GM18951 (cell line): ENCODE data around the gene CNTNAP5.

ENCODE experiments used
- POLR2A ChIP-seq: IDR thresholded peaks from 4 replicates; pipeline ENCODE4 v1.6.1; 2011; ENCODE audit warnings: mild to moderate bottlenecking; ENCODE audit not compliant: insufficient read length, insufficient read depth; ENCODE audit errors: extremely low read depth
- in situ Hi-C: fragments of 300-500 bp; cut with MboI; formaldehyde crosslinking; loops from one replicate; pipeline ENCODE4 v1.12.0; 2022; ENCODE audit warnings: low sequenced_read_pairs, mixed read lengths, inconsistent platforms; ENCODE audit not compliant: unreplicated experiment

CNTNAP5 gene

DNA sequence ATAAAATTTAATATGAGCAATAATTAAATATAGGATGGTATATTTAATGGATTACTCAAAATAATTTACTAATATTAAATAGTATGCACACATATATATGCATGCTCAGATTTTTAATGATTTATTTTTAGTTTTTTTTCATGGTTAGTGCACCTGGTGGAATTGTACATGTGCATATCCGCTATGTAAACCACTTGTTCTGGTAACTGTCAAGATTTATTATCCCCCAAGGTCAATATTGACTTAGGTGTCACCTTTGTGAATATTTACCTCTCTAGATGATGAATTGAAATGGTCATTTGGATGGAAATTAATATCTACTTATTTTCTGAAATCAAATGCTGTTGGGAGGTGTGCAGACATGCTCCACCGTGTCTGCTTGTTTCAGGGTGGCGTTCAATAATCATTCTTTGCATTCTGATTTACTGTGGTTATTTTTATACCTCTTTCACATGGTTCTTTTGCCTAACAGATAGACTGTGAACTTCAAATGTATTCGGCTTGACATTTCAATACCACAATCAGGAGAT is 14.7 kb downstream of the CNTNAP5 start:
- in situ Hi-C loops = no loop called here
- TF ChIP-seq POLR2A = no peak

DNA sequence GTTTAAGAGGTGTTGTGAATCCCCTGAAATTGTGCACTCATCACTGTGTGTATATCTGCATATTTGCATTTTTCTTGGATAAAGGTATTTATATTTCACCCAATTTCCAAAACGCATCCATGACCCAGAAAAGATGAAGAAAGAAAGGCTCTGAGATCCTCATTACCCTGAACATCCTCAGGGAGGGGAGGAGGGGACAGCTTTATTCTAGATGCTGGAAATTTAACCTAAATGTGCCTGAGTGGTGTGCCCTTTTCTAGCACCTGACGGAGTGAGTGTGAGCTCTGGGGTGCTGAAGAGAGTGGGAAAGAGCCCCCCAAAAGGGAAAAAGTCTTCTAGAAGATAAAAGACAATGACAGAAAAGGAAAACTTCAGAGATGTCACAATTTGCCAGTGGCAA is 20.8 kb downstream of the CNTNAP5 start:
- no peak for TF ChIP-seq POLR2A

GRCh38 chr2:124046332-124046731 is 21.2 kb downstream of the CNTNAP5 start:
- no peak for TF ChIP-seq POLR2A
- in situ Hi-C loops = no loop called here

More for the DNA sequence above, 20.8 kb downstream of the CNTNAP5 start:
- in situ Hi-C loops = no loop called here

DNA sequence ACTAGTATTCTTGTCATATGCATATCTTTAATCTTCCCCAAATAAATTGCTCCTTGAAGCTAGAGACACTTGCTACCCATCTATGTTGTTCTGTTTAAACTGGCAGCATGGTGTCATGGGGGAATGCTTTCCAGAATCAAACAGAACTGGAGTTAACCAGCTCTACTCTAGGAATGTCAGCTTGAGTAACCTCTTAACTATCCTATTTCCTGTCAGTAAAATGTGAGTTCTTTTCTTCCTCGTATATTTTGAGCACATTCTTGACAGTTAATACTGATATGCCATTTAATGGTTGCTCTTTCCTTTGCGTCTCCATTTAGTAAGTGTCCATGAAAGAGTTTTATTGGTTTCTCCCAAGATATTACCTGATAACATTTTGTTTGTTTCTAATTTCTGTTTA is 23.0 kb downstream of the CNTNAP5 start:
- in situ Hi-C loops = no loop called here
- TF ChIP-seq POLR2A = no peak

GRCh38 chr2:124048664-124049063 is 23.6 kb downstream of the CNTNAP5 start:
- TF ChIP-seq POLR2A = no peak
- in situ Hi-C loops = no loop called here

GRCh38 chr2:124049136-124049535 is 24.0 kb downstream of the CNTNAP5 start:
- no peak for TF ChIP-seq POLR2A
- in situ Hi-C loops = no loop called here

DNA sequence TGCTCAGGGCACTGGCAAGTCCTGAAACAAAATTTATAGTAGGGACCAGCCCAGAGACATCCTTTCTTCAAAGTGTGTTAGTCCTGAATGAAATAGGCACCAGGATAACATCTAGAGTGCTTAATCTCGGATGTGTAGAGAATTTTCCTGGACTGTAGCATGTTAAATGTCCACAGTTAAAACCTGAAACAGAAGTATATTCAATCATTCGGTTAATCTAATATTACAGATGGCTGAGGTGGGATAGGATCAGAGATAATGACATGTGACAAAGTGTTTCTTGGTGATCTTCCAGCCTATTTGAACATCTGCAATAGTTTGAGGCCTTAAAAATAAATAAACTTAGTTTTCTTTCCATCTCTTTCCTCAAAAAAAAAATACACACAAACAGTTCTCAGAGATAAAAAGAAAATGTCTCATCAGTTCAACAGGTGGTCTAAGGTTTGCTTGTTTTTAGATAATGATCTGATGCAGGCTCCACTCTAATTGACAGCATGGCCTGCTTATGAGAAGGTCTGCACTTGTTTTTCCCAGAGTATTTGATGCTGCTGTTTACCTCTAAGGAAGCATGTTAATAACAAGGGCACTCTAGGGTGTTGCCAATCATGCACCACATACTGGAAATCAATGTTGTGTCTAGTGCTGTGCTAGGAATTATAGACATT is 25.9 kb downstream of the CNTNAP5 start:
- in situ Hi-C loops = no loop called here
- no peak for TF ChIP-seq POLR2A

DNA sequence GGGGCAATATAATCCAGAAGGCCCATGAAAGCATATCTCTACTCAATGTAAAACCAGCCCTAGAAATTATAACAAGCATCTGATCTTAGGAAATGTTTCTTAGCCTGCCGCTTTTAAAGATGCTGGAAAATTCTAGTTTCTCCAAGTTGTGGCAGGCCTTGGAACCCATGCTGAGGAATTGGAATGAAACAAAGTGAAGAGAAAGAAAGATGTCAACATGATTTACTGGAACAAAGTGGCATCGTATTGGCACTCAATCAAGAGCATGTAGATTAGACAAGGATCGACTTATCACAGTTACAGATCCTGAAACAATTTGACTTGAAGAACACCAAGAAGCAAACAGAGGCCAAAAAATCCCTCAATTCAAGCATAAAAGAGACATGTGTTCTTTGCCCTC is 28.7 kb downstream of the CNTNAP5 start:
- no peak for TF ChIP-seq POLR2A
- in situ Hi-C loops = no loop called here

DNA sequence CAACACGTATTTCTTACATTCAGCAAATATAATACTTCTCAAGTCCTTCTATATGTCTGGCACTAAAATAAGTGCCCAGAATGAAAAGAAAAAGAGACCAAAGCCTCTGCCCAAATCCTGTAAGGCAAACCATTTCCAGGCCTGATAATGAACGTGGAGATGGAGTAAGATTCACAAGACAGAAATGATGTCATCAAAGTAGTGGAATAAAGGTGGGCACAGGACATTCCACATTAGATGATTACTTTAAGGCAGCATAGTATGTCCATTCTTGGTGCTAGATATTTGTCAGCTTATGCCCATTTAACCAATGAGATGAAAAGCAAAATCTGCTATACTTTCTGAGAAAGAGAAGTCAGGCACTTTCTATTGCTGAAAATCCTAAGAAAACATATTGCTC is 38.5 kb downstream of the CNTNAP5 start:
- TF ChIP-seq POLR2A = no peak
- in situ Hi-C loops = no loop called here

GRCh38 chr2:124065636-124066035 is 40.5 kb downstream of the CNTNAP5 start:
- in situ Hi-C loops = no loop called here
- TF ChIP-seq POLR2A = no peak

DNA sequence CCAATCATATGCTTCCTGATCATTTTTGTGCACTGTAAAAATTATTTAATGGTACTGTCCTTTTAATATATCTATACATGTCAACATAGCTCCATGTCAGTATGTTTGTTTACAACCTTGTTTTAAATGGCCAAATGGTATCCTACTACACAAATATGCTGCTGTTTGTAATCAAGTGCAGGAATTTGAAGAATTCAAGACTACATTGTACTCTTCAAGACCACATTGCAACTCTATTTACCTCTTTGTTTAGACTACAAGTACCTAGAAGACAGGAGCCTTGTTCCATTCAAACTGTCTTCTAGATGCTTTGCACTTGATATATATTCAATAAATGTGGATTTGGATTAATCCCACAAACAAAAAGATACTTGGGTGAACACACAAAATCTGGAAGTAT is 41.7 kb downstream of the CNTNAP5 start:
- in situ Hi-C loops = no loop called here
- TF ChIP-seq POLR2A = no peak

- in situ Hi-C loops = no loop called here
- no peak for TF ChIP-seq POLR2A
Observed at GRCh38 chr2:124079045-124079444, 54.0 kb downstream of the CNTNAP5 start.

DNA sequence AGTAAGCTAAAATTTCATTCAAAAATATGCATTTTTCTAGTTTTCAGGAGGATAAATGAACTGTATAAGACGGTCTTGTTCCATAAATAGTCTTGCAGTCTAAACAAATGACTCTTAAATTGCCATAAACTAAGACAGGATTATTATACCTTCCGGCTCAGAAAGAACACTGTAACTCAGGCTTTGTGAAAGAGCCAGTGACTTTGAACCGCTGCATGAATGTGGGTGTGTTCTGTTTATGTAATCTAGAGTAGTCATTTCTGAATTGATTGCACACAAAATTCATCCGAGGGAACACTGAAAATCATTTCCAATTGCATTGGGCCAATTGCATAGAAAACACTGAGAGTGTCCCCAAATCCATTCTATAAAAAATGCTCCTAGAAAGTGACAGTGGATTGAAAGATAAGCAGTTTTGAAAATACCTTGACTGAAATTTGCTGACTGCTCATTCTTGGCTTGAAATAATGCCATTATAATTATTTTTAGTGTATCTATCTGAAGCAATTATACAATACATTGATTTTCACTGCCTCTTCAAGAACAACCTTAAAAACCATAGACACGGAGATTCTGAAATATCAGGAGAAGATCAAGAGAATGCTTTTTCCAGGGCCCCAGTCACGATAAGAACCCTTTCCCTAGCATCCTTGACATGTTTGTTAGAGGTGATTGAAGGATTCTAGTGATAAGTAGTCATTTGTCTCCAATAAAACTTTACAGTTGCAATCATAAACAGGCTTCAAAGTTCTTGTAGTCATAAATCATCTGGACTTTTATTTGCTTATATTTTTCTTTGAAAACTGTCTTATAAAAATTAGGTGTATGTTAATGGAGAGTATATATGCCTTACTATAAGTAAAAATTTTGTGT is 55.4 kb downstream of the CNTNAP5 start:
- in situ Hi-C loops = no loop called here
- no peak for TF ChIP-seq POLR2A

DNA sequence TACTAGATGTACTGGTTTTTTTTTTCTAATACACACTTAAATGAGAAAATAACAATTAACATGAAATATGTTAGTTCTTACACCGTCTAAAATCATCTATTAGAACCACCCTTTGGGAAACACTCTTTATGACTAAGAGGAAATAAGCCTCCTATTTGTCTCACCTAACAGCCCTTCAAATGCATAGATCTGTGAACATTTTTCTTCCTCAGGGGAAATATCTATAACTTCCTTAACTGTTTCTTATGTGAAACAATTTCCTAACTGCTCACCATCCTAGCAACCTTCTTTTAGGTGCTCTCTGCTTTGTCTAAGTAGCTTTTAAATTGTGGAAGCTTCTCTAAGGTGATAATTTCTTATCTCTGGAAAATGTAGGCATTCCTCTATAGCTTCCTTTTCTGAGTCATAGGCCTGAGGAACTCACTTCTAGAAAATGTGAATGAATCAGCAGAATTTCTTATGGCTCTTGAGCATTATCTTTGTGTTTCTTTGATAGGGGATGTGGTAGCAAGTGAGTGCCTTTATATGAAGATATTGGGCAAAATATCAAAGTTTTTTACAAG is 56.1 kb downstream of the CNTNAP5 start:
- in situ Hi-C loops = no loop called here
- no peak for TF ChIP-seq POLR2A

DNA sequence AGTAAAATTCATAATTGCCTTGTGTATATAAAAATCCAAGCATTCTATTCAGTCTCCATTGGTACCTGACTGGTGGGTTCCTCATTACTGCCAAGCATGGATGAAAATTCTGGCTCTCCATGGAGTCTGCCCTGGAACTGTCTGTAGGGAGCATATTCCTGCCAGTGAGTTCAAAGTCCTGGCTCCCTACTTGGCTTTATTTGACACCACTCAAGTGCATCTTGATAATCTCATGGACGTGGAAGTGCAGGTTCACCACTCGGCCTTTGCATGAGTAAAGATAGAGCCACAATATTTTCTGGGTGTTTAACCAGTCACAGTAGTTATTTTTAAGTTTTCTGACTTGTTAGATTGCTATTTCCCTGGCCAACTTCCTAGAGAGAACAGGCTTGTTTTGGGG is 63.5 kb downstream of the CNTNAP5 start:
- in situ Hi-C loops = no loop called here
- no peak for TF ChIP-seq POLR2A
